ENCODE measurements around the gene ASCC1.

Gene ASCC1

GRCh38 chr10:72069751-72070526 is 146.1 kb downstream of the ASCC1 start:
- DNase-seq (ENCODE audit: low read depth in 2 of 3, low spot score in 2 of 3): no peak

DNA sequence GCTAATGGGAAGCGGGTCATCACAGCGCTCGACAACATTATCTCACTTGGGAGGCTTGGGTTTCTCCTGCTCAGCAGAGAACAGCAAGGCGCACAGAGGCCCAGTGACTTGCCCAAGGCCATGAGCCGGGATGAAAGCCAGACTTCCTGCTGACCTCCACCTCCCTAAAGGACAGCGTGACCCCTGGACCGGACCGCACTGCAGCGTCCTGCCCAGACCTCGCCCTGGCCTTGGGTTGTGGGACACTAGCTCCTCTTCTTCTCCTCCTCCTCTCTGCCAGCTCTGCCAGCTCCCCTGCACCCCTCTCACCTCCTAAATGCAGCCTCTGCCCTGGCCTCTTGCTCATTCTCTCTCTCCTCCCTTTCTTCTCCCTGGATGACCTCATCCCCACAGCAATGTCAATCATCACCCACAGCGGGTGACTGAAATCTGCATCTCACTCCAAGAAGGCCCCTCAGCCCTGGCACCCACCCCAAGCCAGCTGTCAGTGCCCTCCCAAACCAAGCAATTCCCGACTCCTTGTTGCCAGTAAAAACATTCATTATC is 147.1 kb downstream of the ASCC1 start:
- no peak for DNase-seq (ENCODE audit: low read depth in 2 of 3, low spot score in 2 of 3)

DNA sequence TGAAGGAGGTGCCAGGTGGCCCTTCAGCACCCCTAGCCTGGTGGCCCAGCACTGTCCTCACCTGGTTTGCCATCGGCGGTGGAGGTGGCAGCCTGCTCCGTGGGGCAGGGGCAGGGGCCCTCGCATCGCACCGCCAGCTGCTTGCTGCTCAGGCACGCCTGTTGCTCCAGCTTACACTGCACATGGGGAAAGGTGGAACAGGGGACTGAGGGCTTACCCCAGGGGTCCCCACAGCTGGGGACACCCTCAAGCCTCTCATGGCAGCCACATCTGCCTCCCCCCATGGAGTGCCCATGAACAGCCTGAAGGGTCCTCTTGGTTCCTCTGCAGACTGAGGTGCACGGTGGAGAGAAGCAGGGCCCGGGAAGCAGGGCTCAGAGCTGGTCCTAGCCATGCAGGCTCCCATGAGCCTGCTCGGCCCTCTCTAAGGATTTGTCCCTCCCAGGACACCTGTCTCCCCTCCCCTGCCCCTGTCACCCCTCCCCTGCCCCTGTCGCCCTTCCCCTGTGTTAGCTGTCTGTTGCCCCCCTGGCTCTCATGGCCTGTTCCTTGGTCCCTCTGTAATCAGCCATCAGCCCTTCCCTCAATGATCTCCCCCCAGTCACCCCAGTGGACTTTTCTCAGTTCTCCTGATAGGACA is 147.8 kb downstream of the ASCC1 start:
- no peak for DNase-seq (ENCODE audit: low read depth in 2 of 3, low spot score in 2 of 3)

DNA sequence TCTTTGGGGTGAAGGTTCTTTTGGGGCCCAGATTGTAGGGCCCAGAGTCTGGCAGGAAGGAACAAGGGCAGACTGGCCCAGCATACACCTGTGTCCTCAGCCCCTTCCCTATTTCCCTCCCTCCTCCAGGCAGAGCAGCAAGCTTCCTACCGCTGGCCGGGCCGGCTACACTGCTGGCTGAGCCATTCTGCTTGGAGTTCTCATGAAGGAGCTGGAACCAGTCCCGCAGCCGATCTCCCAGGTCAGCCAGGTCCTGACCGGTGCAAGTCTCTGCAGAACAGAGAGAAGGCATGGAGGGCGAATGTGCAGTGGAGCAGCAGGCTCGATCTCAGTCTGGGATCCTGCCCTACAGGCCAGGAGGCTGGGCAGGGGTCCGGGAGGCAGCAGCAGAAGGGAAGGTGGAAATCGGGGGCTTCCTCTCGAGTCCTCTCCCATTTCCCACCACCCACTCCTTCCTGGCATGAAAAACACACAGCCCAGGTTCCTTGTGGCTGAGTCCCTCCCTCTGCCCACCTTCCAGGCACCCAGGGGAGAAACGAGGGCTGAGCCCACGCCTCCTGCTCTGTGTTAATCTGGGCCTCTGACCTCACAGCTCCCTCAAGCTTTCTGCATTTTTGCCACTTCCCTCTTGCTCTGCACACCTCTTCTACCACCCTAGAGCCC is 148.5 kb downstream of the ASCC1 start:
- no peak for DNase-seq (ENCODE audit: low read depth in 2 of 3, low spot score in 2 of 3)

DNA sequence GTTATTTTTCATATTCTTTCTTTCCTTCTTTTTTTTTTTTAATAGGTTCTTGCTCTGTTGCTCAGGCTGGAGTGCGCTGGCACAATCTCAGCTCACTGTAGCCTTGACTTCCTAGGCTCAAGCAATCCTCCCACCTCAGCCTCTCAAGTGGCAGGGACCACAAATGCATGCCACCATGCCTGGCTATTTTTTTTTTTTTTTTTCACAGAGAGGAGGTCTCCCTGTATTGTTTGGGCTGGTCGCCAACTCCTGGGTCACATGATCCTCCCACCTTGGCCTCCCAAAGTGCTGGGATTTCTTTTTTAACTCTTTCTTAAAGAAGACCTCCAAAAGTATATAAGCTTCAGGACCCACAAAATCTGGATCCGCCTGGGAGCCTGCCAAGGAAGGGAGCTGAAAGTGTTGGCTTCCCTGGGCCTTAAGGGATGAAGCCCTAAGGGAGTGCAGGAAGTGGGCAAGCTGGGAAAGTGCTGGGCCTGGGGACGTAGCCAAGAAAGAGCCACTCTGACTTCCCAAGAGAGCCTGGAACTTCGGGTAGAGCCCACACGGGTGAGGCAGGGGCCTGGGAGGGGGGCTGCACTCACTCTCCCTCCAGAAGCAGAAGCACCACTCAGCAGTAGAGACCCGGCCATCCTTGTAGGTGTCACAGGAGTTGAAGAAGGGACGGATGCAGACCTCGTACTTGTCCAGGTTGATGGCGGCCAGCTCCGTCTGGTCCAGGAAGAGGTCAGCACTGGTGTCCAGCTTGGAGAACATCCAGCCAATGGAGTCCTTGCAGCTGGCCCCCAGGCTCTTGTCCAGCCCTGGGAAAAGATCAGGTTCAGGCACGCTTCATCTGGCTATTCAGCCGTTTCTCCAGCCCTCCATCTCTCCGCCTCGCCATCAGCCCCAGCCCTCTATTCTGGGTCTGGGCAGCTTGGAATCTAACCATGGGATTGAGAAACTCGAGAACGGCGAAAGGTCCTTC is 149.5 kb downstream of the ASCC1 start:
- DNase-seq (ENCODE audit: low read depth in 2 of 3, low spot score in 2 of 3): no peak

- no peak for DNase-seq (ENCODE audit: low read depth in 2 of 3, low spot score in 2 of 3)
Measured at GRCh38 chr10:72065439-72066025, 150.5 kb downstream of the ASCC1 start.

DNA sequence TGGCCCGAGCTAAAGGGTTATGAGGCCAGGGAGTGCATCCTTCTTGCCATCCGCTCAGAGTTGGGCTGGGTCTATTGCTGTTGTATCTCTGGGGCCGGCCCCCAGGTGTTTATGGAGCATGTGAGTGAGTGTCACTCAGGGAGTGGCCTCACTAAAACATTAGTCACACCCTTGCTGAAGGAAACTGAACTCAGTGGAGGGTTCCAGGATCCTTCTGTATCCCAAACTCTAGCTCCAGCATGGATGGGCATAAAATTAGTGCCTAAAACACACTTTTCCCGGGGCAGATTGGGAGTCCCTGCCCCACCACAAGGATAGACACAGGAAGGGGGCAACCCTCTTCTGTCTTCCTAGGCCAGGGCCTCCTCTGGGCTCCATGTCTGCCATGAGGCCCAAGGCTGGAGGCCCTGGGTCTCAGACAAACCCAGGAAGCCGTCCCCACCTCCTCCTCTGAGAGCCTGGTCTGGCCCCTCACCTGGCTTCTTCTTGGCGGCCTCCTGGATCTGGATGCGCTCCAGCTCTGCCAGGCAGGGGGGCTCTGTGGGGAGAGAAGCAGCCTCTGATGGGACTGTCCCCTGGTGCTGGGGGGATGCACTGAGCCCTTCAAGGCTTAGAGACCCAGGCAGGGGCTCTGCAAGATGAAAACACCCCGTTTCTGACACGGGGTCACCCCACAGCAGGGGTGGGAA is 152.2 kb downstream of the ASCC1 start:
- no peak for DNase-seq (ENCODE audit: low read depth in 2 of 3, low spot score in 2 of 3)

- DNase-seq (ENCODE audit: low read depth in 2 of 3, low spot score in 2 of 3): no peak
Measured at GRCh38 chr10:72062832-72063702, 153.0 kb downstream of the ASCC1 start.

GRCh38 chr10:72062382-72062781 is 153.7 kb downstream of the ASCC1 start:
- no peak for DNase-seq (ENCODE audit: low read depth in 2 of 3, low spot score in 2 of 3)

GRCh38 chr10:72061930-72062329 is 154.1 kb downstream of the ASCC1 start:
- no peak for DNase-seq (ENCODE audit: low read depth in 2 of 3, low spot score in 2 of 3)

- no peak for DNase-seq (ENCODE audit: low read depth in 2 of 3, low spot score in 2 of 3)
Measured at GRCh38 chr10:72061491-72061890, 154.6 kb downstream of the ASCC1 start.

GRCh38 chr10:72059843-72060822 is 155.9 kb downstream of the ASCC1 start:
- no peak for DNase-seq (ENCODE audit: low read depth in 2 of 3, low spot score in 2 of 3)

DNA sequence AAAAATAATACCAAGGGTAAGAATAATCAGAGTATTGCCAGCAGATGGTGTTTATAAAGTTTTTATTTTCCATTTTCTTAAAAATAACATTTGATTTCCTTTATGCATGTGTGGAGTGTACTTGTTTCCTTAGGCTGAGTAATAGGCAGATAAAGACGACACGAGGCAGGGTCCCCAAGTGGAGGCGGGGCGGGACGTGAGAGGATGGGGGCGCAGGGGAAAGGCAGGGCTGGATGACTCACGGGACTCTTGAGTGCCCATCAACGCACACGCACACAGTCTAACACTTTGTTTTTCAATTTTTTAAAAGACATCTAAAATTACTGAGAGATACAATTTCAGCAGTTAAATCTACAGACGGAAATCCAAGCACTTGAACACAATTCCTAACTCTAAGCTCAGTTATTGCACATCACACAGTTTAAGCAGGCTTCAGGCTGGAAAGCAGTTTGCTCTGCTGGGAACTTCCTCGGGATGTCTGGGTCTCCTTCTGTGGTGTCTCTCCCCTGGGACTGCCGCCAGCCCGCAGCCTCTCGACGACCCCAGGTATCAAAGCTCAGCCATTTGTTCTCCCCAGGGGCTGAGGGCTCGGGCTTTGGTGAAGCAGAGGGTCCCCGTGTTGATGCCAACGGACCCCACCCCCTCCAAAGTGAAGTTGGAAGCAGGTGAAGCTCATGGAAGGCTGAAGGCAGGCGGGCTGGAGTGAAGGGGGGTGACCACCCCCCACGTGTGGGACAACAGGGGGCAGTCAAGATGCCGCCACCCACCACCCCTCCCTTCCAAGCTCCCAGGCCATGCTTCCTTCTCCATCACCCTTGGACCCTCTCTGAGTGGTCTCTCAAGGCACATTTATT is 156.9 kb downstream of the ASCC1 start:
- DNase-seq (ENCODE audit: low read depth in 2 of 3, low spot score in 2 of 3): no peak

DNA sequence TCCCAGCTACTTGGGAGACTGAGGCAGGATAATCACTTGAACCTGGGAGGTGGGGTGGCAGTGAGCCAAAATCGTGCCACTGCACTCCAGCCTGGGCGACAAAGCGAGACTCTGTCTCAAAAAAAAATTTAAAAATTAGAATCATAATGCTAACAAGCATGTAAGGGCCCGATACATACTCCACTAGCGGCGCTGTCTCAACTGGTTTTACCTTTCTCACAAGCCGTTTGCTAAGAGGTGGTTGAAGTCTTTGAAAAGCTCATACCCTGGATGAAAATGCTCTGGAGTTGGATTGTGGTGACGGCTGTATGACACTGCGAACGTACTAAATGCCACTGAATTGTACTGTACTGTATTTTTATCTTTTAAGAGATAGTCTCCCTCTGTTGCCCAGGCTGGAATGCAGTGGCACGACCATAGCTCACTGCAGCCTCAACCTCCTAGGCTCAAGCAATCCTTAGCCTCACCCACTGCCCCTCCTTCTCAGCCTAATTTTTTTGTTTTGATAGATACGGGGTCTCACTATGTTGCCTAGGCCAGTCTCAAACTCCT is 157.7 kb downstream of the ASCC1 start:
- DNase-seq (ENCODE audit: low read depth in 2 of 3, low spot score in 2 of 3): no peak

GRCh38 chr10:72056932-72057751 is 158.9 kb downstream of the ASCC1 start:
- no peak for DNase-seq (ENCODE audit: low read depth in 2 of 3, low spot score in 2 of 3)

DNA sequence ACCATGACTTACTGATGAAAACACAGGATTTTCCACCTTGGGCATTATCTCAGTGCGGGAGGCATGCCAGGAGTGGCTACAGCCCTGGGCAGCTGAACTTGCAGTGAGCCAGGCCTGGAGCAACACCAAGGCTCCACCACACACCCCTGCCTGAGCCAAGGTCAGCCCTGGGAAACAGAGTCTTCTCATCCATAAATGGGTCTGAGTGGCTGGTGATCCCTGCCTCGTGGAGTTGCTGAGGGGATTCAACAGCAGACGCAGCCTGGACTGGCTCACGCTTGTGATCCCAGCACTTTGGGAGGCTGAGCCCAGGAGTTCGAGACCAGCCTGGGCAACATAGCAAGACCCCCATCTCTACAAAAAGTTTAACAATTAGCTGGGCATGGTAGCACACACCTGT is 160.0 kb downstream of the ASCC1 start:
- no peak for DNase-seq (ENCODE audit: low read depth in 2 of 3, low spot score in 2 of 3)
